ENCODE measurements around the gene METRNL.

The METRNL gene

DNA sequence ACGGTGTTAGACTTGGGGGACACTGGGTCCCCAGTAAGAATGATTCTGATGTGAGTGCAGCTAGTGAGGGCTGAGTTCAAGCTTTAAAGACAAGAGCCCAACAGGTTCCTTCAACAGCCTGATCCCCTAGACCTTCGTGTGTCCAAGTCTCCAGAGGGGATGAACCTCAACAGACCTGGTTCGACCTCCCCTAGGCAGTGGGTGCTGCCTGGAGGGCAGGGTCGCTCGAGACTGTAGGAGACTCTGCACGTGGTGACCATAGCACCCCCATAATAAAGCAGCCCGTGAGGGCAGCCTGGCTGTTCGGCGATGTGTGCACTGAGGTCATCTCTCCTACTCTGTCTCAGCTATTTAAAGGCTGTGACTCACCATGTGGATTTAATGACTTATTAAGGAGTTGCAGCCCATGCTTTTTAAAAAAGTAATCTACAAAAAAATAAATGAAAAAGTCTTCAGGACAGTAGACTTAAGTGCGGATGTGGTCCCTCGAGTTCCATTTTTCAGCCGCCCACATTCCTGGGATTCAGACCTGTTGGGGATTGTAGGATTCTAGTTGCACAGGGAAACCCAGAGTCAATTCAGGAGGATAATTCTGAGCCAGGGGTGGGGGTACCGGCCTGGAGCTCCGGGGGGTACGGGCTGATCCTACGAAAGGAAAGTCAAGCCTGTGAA, 23.4 kb upstream of the METRNL start:
- Histone ChIP-seq H3K27me3 (replicated peaks; ENCODE audit: insufficient read depth, low read length) (peaks cover 70% of the 10 kb centered on the region), H3K79me2 (ENCODE audit: low read length) (no peaks in the 10 kb centered on the region), H3K4me1 (ENCODE audit: low read length) (no peaks in the 10 kb centered on the region), H3K27ac (ENCODE audit: low read length) (no peak overlapping the region), H3K9me3 (replicated peaks; ENCODE audit: insufficient read depth, low read length) (no peaks in the 10 kb centered on the region), H3K9ac (ENCODE audit: low read length) (no peak overlapping the region), H3K36me3 (replicated peaks; ENCODE audit: insufficient read depth, low read length) (no peaks in the 10 kb centered on the region), H3K4me2 (ENCODE audit: low read depth, low read length) (no peak overlapping the region), H3F3A (ENCODE audit: insufficient read depth, low read length) (no peaks in the 10 kb centered on the region), H3K4me3 (ENCODE audit: low read length) (no peak overlapping the region), H2AFZ (ENCODE audit: low read length) (no peak overlapping the region), H3K9me2 (replicated peaks; ENCODE audit: insufficient read depth, low read length) (no peaks in the 10 kb centered on the region), H4K20me1 (ENCODE audit: insufficient read depth, low read length) (no peaks in the 10 kb centered on the region)
- TF ChIP-seq EZH2 (optimal IDR thresholded peaks at IDR 0.05; ENCODE audit: low read depth, low read length) (no peak), EZH2phosphoT487 (IDR thresholded peaks at IDR 0.05; ENCODE audit: low read length) (no peak)
- TF ChIP-seq, protein P1, sequence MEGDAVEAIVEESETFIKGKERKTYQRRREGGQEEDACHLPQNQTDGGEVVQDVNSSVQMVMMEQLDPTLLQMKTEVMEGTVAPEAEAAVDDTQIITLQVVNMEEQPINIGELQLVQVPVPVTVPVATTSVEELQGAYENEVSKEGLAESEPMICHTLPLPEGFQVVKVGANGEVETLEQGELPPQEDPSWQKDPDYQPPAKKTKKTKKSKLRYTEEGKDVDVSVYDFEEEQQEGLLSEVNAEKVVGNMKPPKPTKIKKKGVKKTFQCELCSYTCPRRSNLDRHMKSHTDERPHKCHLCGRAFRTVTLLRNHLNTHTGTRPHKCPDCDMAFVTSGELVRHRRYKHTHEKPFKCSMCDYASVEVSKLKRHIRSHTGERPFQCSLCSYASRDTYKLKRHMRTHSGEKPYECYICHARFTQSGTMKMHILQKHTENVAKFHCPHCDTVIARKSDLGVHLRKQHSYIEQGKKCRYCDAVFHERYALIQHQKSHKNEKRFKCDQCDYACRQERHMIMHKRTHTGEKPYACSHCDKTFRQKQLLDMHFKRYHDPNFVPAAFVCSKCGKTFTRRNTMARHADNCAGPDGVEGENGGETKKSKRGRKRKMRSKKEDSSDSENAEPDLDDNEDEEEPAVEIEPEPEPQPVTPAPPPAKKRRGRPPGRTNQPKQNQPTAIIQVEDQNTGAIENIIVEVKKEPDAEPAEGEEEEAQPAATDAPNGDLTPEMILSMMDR (IDR thresholded peaks at IDR 0.05; ENCODE audit: low read length) = no peak
- DNase-seq = no peak

DNA sequence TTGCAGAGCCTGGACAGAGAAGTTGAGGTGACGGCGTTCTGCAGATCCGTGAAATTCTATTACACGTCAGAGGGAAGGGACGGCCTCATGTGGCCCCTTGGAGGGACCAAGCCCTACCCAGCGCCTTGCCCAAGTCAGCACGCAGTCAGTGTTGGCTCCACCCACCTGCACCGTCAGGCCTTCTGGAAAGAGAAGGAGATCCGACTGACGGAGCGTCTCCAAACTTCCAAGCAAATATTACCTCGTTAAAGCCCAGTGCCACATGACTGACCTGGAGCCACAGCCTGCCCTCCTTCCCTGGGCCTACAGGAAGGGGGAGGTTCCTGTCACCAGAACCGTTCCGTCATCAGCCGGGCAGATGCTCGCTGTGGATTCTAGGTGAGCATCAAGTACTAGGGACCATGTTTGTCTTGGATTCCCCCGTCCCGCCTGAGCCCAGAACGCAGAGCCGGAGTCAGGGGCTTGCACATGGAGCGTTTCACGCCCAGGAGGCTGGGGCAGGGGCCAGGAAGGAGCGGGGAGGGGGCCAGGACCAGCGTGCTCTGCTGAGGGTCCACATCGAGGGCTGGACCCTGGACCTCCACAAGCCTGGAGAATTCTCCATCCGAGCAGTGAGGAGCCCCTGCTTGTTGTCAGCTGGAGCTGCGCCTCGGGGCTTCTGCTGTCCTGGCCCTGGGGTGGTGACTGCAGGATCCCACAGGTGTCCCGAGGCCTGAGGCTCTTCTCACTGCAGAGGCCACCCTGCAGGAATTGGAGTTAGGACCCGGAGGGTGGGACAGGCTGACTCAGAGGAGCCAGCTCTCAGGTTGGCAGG, 22.6 kb upstream of the METRNL start:
- Histone ChIP-seq H4K20me1 (ENCODE audit: insufficient read depth, low read length) (no peaks in the 10 kb centered on the region), H3K36me3 (replicated peaks; ENCODE audit: insufficient read depth, low read length) (no peaks in the 10 kb centered on the region), H2AFZ (ENCODE audit: low read length) (no peak overlapping the region), H3K27me3 (replicated peaks; ENCODE audit: insufficient read depth, low read length) (peaks cover 77% of the 10 kb centered on the region), H3F3A (ENCODE audit: insufficient read depth, low read length) (no peaks in the 10 kb centered on the region), H3K9me2 (replicated peaks; ENCODE audit: insufficient read depth, low read length) (no peaks in the 10 kb centered on the region), H3K27ac (ENCODE audit: low read length) (no peak overlapping the region), H3K79me2 (ENCODE audit: low read length) (no peaks in the 10 kb centered on the region), H3K9ac (ENCODE audit: low read length) (no peak overlapping the region), H3K4me3 (ENCODE audit: low read length) (no peak overlapping the region), H3K9me3 (replicated peaks; ENCODE audit: insufficient read depth, low read length) (no peaks in the 10 kb centered on the region), H3K4me2 (ENCODE audit: low read depth, low read length) (no peak overlapping the region), H3K4me1 (ENCODE audit: low read length) (no peaks in the 10 kb centered on the region)
- no peak for DNase-seq
- TF ChIP-seq, protein P1 (IDR thresholded peaks at IDR 0.05; ENCODE audit: low read length) = no peak
- TF ChIP-seq EZH2 (optimal IDR thresholded peaks at IDR 0.05; ENCODE audit: low read depth, low read length) (no peak), EZH2phosphoT487 (IDR thresholded peaks at IDR 0.05; ENCODE audit: low read length) (no peak)

DNA sequence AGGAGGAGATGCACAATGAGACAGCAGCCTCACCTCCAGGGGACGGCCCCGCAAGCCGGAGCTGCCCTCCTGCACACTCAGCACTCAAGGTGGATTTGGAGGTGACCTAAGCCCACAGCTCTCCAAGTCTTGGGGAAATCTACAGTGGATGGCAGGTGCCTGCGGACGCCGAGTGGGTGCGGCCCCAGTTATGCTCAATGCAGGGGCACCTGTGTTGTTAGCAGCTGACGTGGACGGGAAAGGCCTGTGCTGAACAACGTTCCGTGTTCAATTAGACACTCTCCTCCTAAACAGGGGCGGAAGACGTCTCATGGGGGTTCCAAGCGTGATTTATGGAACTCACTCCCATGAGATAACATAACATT, 22.0 kb upstream of the METRNL start:
- Histone ChIP-seq H4K20me1 (ENCODE audit: insufficient read depth, low read length) (no peaks in the 10 kb centered on the region), H3K36me3 (replicated peaks; ENCODE audit: insufficient read depth, low read length) (no peaks in the 10 kb centered on the region), H3K4me3 (ENCODE audit: low read length) (no peak overlapping the region), H3K27me3 (replicated peaks; ENCODE audit: insufficient read depth, low read length) (peaks cover 83% of the 10 kb centered on the region), H3K9me2 (replicated peaks; ENCODE audit: insufficient read depth, low read length) (no peaks in the 10 kb centered on the region), H3K9me3 (replicated peaks; ENCODE audit: insufficient read depth, low read length) (no peaks in the 10 kb centered on the region), H3K4me1 (ENCODE audit: low read length) (no peaks in the 10 kb centered on the region), H3K9ac (ENCODE audit: low read length) (no peak overlapping the region), H3K4me2 (ENCODE audit: low read depth, low read length) (no peak overlapping the region), H2AFZ (ENCODE audit: low read length) (no peak overlapping the region), H3K27ac (ENCODE audit: low read length) (no peak overlapping the region), H3K79me2 (ENCODE audit: low read length) (no peaks in the 10 kb centered on the region), H3F3A (ENCODE audit: insufficient read depth, low read length) (no peaks in the 10 kb centered on the region)
- no peak for TF ChIP-seq EZH2 (optimal IDR thresholded peaks at IDR 0.05; ENCODE audit: low read depth, low read length)
- no peak for TF ChIP-seq EZH2phosphoT487 (IDR thresholded peaks at IDR 0.05; ENCODE audit: low read length)
- TF ChIP-seq, protein P1 (IDR thresholded peaks at IDR 0.05; ENCODE audit: low read length) = no peak
- DNase-seq = no peak

Data from MM.1S (cell line).